Left lung (tissue), 10 donors: ENCODE measurements around the gene MDFIC. TPM values are rescaled to one million over a fixed set of nuclear protein-coding genes. Genes with fewer than 3 reads are reported as not detected.

Experiments used
- ATAC-seq: fragments of 200-7000 bp; cut with Tn5 transposase; one replicate; pipeline ENCODE4 v1.9.1; 2020; ENCODE audit warnings: moderate library complexity
- DNase-seq, 4 donors: peaks; one replicate each; pipeline ENCODE4 v3.0.0-alpha.2; 2013 to 2020
- H3K27ac ChIP-seq, 2 donors: fragments of 200-600 bp; sonication (generic) in 1 of 2; one replicate each; pipeline versions ENCODE4 v1.5.0 to v1.8.0; 2020 to 2021
- H3K27me3 ChIP-seq, 2 donors: fragments of 200-600 bp; sonication (generic) in 1 of 2; one replicate each; pipeline versions ENCODE4 v1.5.0 to v1.8.0; 2020 to 2021
- H3K36me3 ChIP-seq, 2 donors: fragments of 200-600 bp; sonication (generic) in 1 of 2; one replicate each; pipeline versions ENCODE4 v1.5.0 to v1.8.0; 2020 to 2021
- H3K4me1 ChIP-seq, 2 donors: fragments of 200-600 bp; one replicate each; pipeline ENCODE4 v1.8.0; 2021
- H3K4me3 ChIP-seq, 2 donors: fragments of 200-600 bp; sonication (generic) in 1 of 2; one replicate each; pipeline versions ENCODE4 v1.5.0 to v1.8.0; 2020 to 2021; ENCODE audit warnings: mild to moderate bottlenecking in 1 of 2
- H3K9me3 ChIP-seq, 2 donors: fragments of 200-600 bp; sonication (generic) in 1 of 2; one replicate each; pipeline versions ENCODE4 v1.5.0 to v1.8.0; 2020 to 2021
- CTCF ChIP-seq, 2 donors: fragments of 200-600 bp; sonication (generic) in 1 of 2; IDR thresholded peaks; one replicate each; pipeline versions ENCODE4 v1.5.0 to v1.8.0; 2021; ENCODE audit warnings: antibody characterized with exemption in 2 of 2
- intact Hi-C, 2 donors: fragments of 100-400 bp; cut with DNase I; formaldehyde crosslinking; loops; one replicate each; pipeline versions ENCODE4 v1.11.2 to v1.14.2; 2022
- polyA plus RNA-seq, 6 donors: library from polyadenylated mRNA; unstranded; fragments of 120-200 nt; gene quantifications; one replicate each; pipeline ENCODE4 v1.2.1, GENCODE V29; 2013; ENCODE audit not compliant: insufficient read length in 6 of 6
- total RNA-seq, 2 donors: library from RNA; stranded (reverse); fragmentation: NEBNext Ultra II Directional; extraction: Animal tissue kit (Norgen Biotek cat#: 25700); gene quantifications; one replicate each; pipeline ENCODE4 v1.2.1, GENCODE V29; 2021
- donor health status: DM: no; HTN: yes; CAD: no.
- donor health status: DM: no; HTN: no; CAD: no.

MDFIC gene
- total and polyA plus RNA-seq, 8 donors: 30.8 to 64.4 (median 57.9) TPM

GRCh38 chr7:114988755-114989375, 67.0 kb downstream of the MDFIC start:
- H3K27ac ChIP-seq: peak overlapping the region; percentile 8 to 39
- peak in 1 of 4 donors; percentile 61 for DNase-seq
- H3K9me3 ChIP-seq: peaks cover 0 to 5% of the 10 kb centered on the region in 2 donors
- H3K4me1 ChIP-seq: peaks cover 10 to 23% of the 10 kb centered on the region in 2 donors
- H3K4me3 ChIP-seq: no peak overlapping the region
- no peak for TF ChIP-seq CTCF (IDR thresholded peaks at IDR 0.05)
- intact Hi-C loops: no loop called here
- ATAC-seq: peak; percentile 89
- peaks cover 0 to 1% of the 10 kb centered on the region in 2 donors for H3K36me3 ChIP-seq
- H3K27me3 ChIP-seq: no peaks in the 10 kb centered on the region

GRCh38 chr7:114989531-114989930, 67.6 kb downstream of the MDFIC start:
- peak overlapping the region in 1 of 2 donors; percentile 39 for H3K27ac ChIP-seq
- ATAC-seq: peak; percentile 60

GRCh38 chr7:114997487-114998404, 75.9 kb downstream of the MDFIC start:
- H3K4me1 ChIP-seq: peaks cover 0 to 8% of the 10 kb centered on the region in 2 donors
- H3K27ac ChIP-seq: no peak overlapping the region
- no peak overlapping the region for H3K4me3 ChIP-seq
- no peaks in the 10 kb centered on the region for H3K27me3 ChIP-seq
- H3K9me3 ChIP-seq: no peaks in the 10 kb centered on the region
- peaks cover 0 to 5% of the 10 kb centered on the region in 2 donors for H3K36me3 ChIP-seq
- TF ChIP-seq CTCF (IDR thresholded peaks at IDR 0.05): no peak
- intact Hi-C loops: no loop called here
- no peak for DNase-seq
- no peak for ATAC-seq

More at GRCh38 chr7:114989531-114989930, 67.6 kb downstream of the MDFIC start:
- Histone ChIP-seq H3K36me3 (no peaks in the 10 kb centered on the region), H3K27me3 (no peaks in the 10 kb centered on the region), H3K9me3 (peaks cover 0 to 5% of the 10 kb centered on the region in 2 donors), H3K4me1 (peaks cover 10 to 23% of the 10 kb centered on the region in 2 donors), H3K4me3 (no peak overlapping the region)
- TF ChIP-seq CTCF (IDR thresholded peaks at IDR 0.05): no peak
- DNase-seq: no peak
- intact Hi-C loops: no loop called here

GRCh38 chr7:115004121-115004520, 82.2 kb downstream of the MDFIC start:
- no peak for DNase-seq
- peaks cover 8 to 14% of the 10 kb centered on the region in 2 donors for H3K4me1 ChIP-seq
- TF ChIP-seq CTCF (IDR thresholded peaks at IDR 0.05): no peak
- no peak overlapping the region for H3K27ac ChIP-seq
- intact Hi-C loops: loop anchor here in 1 of 2 donors (10.0 kb wide), 1 partner anchor 69 kb away; no protein-coding TSS in a partner anchor
- H3K9me3 ChIP-seq: no peaks in the 10 kb centered on the region
- no peaks in the 10 kb centered on the region for H3K36me3 ChIP-seq
- no peak overlapping the region for H3K4me3 ChIP-seq
- ATAC-seq: no peak
- H3K27me3 ChIP-seq: no peaks in the 10 kb centered on the region

GRCh38 chr7:115005251-115005650, 83.4 kb downstream of the MDFIC start:
- H3K27me3 ChIP-seq: no peaks in the 10 kb centered on the region
- no peaks in the 10 kb centered on the region for H3K36me3 ChIP-seq
- no peak overlapping the region for H3K4me3 ChIP-seq
- ATAC-seq (no peak), DNase-seq (no peak)
- no peak for TF ChIP-seq CTCF (IDR thresholded peaks at IDR 0.05)
- intact Hi-C loops: loop anchor here in 1 of 2 donors (10.0 kb wide), 1 partner anchor 70 kb away; no protein-coding TSS in a partner anchor
- no peaks in the 10 kb centered on the region for H3K9me3 ChIP-seq
- peaks cover 13 to 26% of the 10 kb centered on the region in 2 donors for H3K4me1 ChIP-seq
- no peak overlapping the region for H3K27ac ChIP-seq
